ENCODE results near the gene ZNF543. TPM values are rescaled to one million over a fixed set of nuclear protein-coding genes. Genes with fewer than 3 reads are reported as not detected.
A peak's percentile ranks its signal among the peaks of the same experiment; 100 is the strongest.

ZNF543 gene
- total and polyA plus RNA-seq, 9 of the 15 experiments (the other 6 are each of a cell fraction or from before 2014, with no cell fraction given), result 0.14 to 5.5 (median 2.4) TPM

GRCh38 chr19:57320180-57321084, at the start of gene ZNF543 (continued):
- TF ChIP-seq HSF4 (CRISPR knock-in tag; IDR thresholded peaks at IDR 0.05; ENCODE audit: borderline replicate concordance) (no peak), SMARCB1 (IDR thresholded peaks at IDR 0.05; ENCODE audit: insufficient read length, low read depth) (no peak), ESRRB (CRISPR knock-in tag; IDR thresholded peaks at IDR 0.05; ENCODE audit: borderline replicate concordance) (no peak), PTRF (tag; IDR thresholded peaks at IDR 0.05) (no peak), BCL6 (CRISPR knock-in tag; IDR thresholded peaks at IDR 0.05) (no peak), SRSF7 (optimal IDR thresholded peaks at IDR 0.05; ENCODE audit: low read depth, low read length) (no peak), ZKSCAN8 (CRISPR knock-in tag; IDR thresholded peaks at IDR 0.05) (no peak), PRDM10 (IDR thresholded peaks at IDR 0.05; ENCODE audit: partially characterized antibody) (peak; percentile 60), ATF3 (IDR thresholded peaks at IDR 0.05) (peak; percentile 99), ATF3 (CRISPR knock-in tag; conservative IDR thresholded peaks at IDR 0.05) (no peak), TSC22D4 (tag; IDR thresholded peaks at IDR 0.05) (no peak), ASH1L (IDR thresholded peaks at IDR 0.05; ENCODE audit: borderline replicate concordance, low read depth, partially characterized antibody) (no peak), HNRNPL (IDR thresholded peaks at IDR 0.05; ENCODE audit: low read depth, low read length) (no peak), ZNF311 (CRISPR knock-in tag; IDR thresholded peaks at IDR 0.05) (no peak), NR4A1 (CRISPR knock-in tag; IDR thresholded peaks at IDR 0.05) (no peak), NR4A1 (tag; IDR thresholded peaks at IDR 0.05) (no peak), YY1 (IDR thresholded peaks at IDR 0.05; ENCODE audit: borderline replicate concordance in 1 of 3, control insufficient read depth in 1 of 3, extremely low read depth in 1 of 3, insufficient read depth in 3 of 3, insufficient read length in 1 of 3, insufficient replicate concordance in 2 of 3, low read depth in 1 of 3, low read length in 2 of 3) (peak in 2 of 3 experiments; percentile 53 to 62), TCF15 (CRISPR knock-in tag; IDR thresholded peaks at IDR 0.05) (no peak), HLTF (IDR thresholded peaks at IDR 0.05) (no peak), GATA2 (CRISPR knock-in tag; IDR thresholded peaks at IDR 0.05) (no peak), THRA (IDR thresholded peaks at IDR 0.05) (no peak)
